Kidney (tissue), 14 donors: Measurements from ENCODE around the gene MLH3. TPM values are rescaled to one million over a fixed set of nuclear protein-coding genes. Genes with fewer than 3 reads are reported as not detected.
"Not testable (repeated sequence)": the region's sequence is repeated elsewhere in the genome, so short reads cannot be mapped to it uniquely, and the experiment has no call there.

Source experiments
- DNase-seq, 5 donors: peaks; one replicate each; pipeline ENCODE4 v3.0.0-alpha.2; 2013 to 2020
- FAIRE-seq: peaks from 2 replicates; lab custom pipeline; 2012; peaks lifted over from hg19 to GRCh38; lab: Jason Lieb, UNC
- H3K27ac ChIP-seq, 2 donors: one replicate each; pipeline ENCODE4 v1.7.0; 2013; ENCODE audit warnings: low read depth in 2 of 2, low read length in 2 of 2, inconsistent platforms in 1 of 2
- H3K27me3 ChIP-seq: one replicate; pipeline ENCODE4 v1.7.1; 2013; ENCODE audit warnings: low read length, inconsistent platforms; ENCODE audit not compliant: control insufficient read depth, insufficient read depth
- H3K36me3 ChIP-seq, 3 donors: one replicate each; pipeline versions ENCODE4 v1.7.0 to v1.7.1; 2013; ENCODE audit warnings: low read length in 3 of 3, control low read depth in 1 of 3, inconsistent platforms in 1 of 3; ENCODE audit not compliant: insufficient read depth in 3 of 3, control insufficient read depth in 2 of 3
- H3K4me1 ChIP-seq, 3 donors: one replicate each; pipeline versions ENCODE4 v1.7.0 to v1.7.1; 2013; ENCODE audit warnings: low read length in 3 of 3, inconsistent platforms in 1 of 3, low read depth in 1 of 3; ENCODE audit not compliant: control insufficient read depth in 2 of 3, insufficient read depth in 2 of 3
- H3K4me3 ChIP-seq, 3 donors: one replicate each; pipeline versions ENCODE4 v1.7.0 to v1.8.1; 2013; ENCODE audit warnings: low read length in 3 of 3, control low read depth in 1 of 3, inconsistent platforms in 1 of 3
- H3K9ac ChIP-seq, 3 donors: one replicate each; pipeline versions ENCODE4 v1.7.0 to v1.7.1; 2013; ENCODE audit warnings: low read length in 3 of 3, control low read depth in 1 of 3, inconsistent platforms in 1 of 3
- H3K9me3 ChIP-seq, 3 donors: one replicate each; pipeline versions ENCODE4 v1.7.0 to v1.7.1; 2013; ENCODE audit warnings: low read length in 3 of 3, control low read depth in 1 of 3, inconsistent platforms in 1 of 3; ENCODE audit not compliant: control insufficient read depth in 2 of 3, insufficient read depth in 1 of 3
- intact Hi-C: fragments of 100-400 bp; cut with DNase I; formaldehyde crosslinking; loops from one replicate; pipeline ENCODE4 v1.11.1; 2022
- polyA plus RNA-seq: library from polyadenylated mRNA; stranded (reverse); fragments of 350-450 nt; fragmentation: Illumina TruSeq; extraction: RNeasy Lipid Tissue Mini Kit (QIAGEN cat#74804); gene quantifications from one replicate; pipeline ENCODE4 v1.2.3, GENCODE V29; 2014; ENCODE audit warnings: low read depth, low replicate concordance; ENCODE audit not compliant: insufficient read depth
- total RNA-seq: library from RNA; stranded (reverse); fragmentation: NEBNext Ultra II Directional; extraction: Animal tissue kit (Norgen Biotek cat#: 25700); gene quantifications from one replicate; pipeline ENCODE4 v1.2.1, GENCODE V29; 2021
- TF ChIP-seq, protein P1 (sequence below): IDR thresholded peaks from 3 replicates; pipeline ENCODE4 v1.5.1; 2012; ENCODE audit warnings: mild to moderate bottlenecking, moderate library complexity, borderline replicate concordance; ENCODE audit not compliant: insufficient read depth; ENCODE audit errors: extremely low read depth
- donor health status: control.
- donor health status: control.
- donor health status: control.
- donor health status: control.
- donor health status: control.
- donor health status: DM: yes; HTN: yes; CAD: no.
- donor health status: Normal renal cell carcinoma (clear cell type).

MLH3 gene
- total and polyA plus RNA-seq, 2 donors from 2014 or later: 21.7 to 31.2 TPM

DNA sequence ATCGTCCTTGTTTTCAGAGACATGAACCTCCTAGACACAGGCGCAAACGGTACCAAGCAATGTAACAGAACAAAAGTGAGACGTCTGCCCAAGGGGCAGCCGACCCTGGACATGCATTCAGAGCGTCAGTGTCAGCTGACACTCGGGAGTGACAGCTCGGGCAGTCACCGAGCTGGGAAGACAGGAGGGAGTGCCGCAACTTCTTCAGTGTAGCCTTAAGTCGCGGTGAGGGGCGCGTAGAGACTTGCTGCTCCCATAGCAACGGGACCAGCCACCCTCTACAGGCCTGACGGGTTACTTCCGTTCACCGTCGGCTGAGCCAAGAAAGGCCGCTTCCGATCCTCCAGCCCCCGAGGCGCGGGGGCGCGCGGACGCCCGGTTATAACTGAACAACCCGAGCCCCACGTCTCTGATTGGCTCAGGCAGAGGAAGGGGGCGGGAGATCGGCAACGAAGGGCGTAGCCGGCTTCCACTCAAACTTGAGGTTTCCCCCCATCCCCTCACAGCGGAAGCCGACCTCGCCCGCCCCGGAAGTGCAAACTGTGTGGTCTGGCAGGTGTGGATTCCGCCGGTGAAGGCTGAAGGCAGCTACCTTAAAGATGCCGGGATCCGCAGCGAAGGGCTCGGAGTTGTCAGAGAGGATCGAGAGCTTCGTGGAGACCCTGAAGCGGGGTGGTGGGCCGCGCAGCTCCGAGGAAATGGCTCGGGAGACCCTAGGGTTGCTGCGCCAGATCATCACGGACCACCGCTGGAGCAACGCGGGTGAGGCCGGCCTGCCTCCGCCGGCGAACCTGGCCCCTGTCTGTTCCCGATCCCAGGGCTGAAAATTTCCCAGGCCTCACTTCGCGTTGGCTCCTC lies 48.6 kb downstream of the MLH3 start, which contains the start of gene EIF2B2:
Gene EIF2B2, plus strand, starts transcription at position 530 of the 858 bp plus-strand sequence. Its CDS starts 70 bp downstream, at position 600.
- intact Hi-C loops: no loop called here
- TF ChIP-seq, protein P1, sequence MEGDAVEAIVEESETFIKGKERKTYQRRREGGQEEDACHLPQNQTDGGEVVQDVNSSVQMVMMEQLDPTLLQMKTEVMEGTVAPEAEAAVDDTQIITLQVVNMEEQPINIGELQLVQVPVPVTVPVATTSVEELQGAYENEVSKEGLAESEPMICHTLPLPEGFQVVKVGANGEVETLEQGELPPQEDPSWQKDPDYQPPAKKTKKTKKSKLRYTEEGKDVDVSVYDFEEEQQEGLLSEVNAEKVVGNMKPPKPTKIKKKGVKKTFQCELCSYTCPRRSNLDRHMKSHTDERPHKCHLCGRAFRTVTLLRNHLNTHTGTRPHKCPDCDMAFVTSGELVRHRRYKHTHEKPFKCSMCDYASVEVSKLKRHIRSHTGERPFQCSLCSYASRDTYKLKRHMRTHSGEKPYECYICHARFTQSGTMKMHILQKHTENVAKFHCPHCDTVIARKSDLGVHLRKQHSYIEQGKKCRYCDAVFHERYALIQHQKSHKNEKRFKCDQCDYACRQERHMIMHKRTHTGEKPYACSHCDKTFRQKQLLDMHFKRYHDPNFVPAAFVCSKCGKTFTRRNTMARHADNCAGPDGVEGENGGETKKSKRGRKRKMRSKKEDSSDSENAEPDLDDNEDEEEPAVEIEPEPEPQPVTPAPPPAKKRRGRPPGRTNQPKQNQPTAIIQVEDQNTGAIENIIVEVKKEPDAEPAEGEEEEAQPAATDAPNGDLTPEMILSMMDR: peak; percentile 6
- peak; percentile 99 for DNase-seq
- peaks cover 0 to 15% (median 10%) of the 10 kb centered on the region in 3 donors for H3K4me1 ChIP-seq
- no peaks in the 10 kb centered on the region for H3K9me3 ChIP-seq
- FAIRE-seq: peak; percentile 70
- peak within 1 kb of the TSS; percentile 82 to 96 (median 87) for H3K4me3 ChIP-seq
- H3K9ac ChIP-seq: peak within 1 kb of the TSS; percentile 80 to 92 (median 84)
- H3K36me3 ChIP-seq: peaks cover 4 to 28% (median 10%) of the 10 kb centered on the region in 3 donors
- no peaks in the 10 kb centered on the region for H3K27me3 ChIP-seq
- H3K27ac ChIP-seq: peak within 1 kb of the TSS; percentile 81 to 91

DNA sequence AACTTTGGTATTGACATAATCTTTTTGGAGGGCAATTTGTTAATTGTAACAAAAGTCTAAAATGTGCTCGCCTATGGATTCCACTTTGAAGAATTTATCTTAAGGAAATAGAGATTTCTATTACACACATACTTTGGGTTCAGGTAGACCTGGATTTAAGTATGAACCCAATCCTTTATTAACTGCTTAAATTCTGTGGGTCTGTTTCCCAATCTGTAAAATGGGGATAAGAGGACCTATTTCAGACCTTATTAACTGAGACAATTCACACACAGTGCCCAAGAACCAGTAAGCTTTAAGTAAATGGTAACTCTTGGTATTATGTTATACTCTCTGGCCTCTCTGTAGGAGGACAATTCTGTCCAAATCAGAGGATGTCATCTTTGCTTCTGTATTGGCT lies 49.4 kb downstream of the MLH3 start:
- intact Hi-C loops: no loop called here
- Histone ChIP-seq H3K4me1 (peaks cover 0 to 15% (median 10%) of the 10 kb centered on the region in 3 donors), H3K27me3 (no peaks in the 10 kb centered on the region), H3K4me3 (peak overlapping the region; percentile 82 to 96 (median 87)), H3K36me3 (peaks cover 4 to 21% (median 5%) of the 10 kb centered on the region in 3 donors), H3K27ac (peak overlapping the region; percentile 81 to 91), H3K9ac (peak overlapping the region in 2 of 3 donors; percentile 68 to 92), H3K9me3 (no peaks in the 10 kb centered on the region)
- TF ChIP-seq, protein P1: no peak
- DNase-seq: peak in 1 of 5 donors; percentile 15
- no peak for FAIRE-seq

DNA sequence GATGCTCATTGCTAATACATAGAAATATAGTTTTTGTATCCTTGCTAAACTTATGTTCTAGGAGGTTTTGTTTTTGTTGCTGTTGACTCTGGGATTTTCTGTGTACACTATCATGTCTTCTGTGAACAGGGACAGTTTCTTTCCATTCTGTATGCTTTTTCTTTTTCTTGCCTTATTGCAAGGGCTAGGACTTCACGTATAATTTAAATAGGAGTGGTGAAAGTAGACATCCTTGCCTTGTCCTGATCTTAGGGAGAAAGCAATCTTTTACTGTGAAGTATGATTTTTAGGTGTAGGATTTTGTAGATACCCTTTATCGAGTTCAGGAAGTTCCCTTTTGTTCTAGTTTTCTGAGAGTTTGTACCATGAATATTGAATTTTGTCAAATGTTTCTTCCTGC lies 50.0 kb downstream of the MLH3 start:
- Histone ChIP-seq H3K27ac (no peak overlapping the region), H3K9ac (no peak overlapping the region), H3K9me3 (no peaks in the 10 kb centered on the region), H3K4me3 (no peak overlapping the region), H3K4me1 (peaks cover 0 to 15% (median 10%) of the 10 kb centered on the region in 3 donors), H3K27me3 (no peaks in the 10 kb centered on the region), H3K36me3 (peaks cover 0 to 14% (median 3%) of the 10 kb centered on the region in 3 donors)
- TF ChIP-seq, protein P1: no peak
- intact Hi-C loops: no loop called here
- DNase-seq (no peak), FAIRE-seq (no peak)

DNA sequence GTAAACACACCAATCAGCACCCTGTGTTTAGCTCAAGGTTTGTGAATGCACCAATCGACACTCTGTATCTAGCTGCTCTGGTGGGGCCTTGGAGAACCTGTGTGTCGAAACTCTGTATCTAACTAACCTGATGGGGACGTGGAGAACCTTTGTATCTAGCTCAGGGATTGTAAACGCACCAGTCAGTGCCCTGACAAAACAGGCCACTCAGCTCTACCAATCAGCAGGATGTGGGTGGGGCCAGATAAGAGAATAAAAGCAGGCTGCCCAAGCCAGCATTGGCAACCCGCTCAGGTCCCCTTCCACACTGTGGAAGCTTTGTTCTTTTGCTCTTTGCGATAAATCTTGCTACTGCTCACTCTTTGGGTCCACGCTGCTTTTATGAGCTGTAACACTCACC lies 55.5 kb downstream of the MLH3 start:
- FAIRE-seq, H3K27me3 ChIP-seq, H3K36me3 ChIP-seq, H3K4me1 ChIP-seq, DNase-seq, H3K9ac ChIP-seq, H3K9me3 ChIP-seq, H3K27ac ChIP-seq, intact Hi-C loops, H3K4me3 ChIP-seq: not testable (repeated sequence)

DNA sequence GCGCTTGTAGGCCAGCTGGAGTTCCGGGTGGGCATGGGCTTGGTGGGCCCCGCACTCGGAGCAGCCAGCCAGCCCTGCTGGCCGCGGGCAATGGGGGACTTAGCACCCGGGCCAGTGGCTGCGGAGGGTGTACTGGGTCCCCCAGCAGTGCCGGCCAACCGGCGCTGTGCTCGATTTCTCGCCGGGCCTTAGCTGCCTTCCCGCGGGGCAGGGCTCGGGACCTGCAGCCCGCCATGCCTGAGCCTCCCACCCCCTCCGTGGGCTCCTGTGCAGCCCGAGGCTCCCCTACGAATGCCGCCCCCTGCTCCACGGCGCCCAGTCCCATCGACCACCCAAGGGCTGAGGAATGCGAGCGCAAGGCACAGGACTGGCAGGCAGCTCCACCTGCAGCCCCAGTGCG lies 57.1 kb downstream of the MLH3 start:
- H3K27me3 ChIP-seq, DNase-seq, FAIRE-seq, H3K27ac ChIP-seq, intact Hi-C loops, H3K36me3 ChIP-seq, H3K4me3 ChIP-seq, H3K4me1 ChIP-seq, H3K9me3 ChIP-seq, H3K9ac ChIP-seq: not testable (repeated sequence)
